Central memory CD8-positive, alpha-beta T cell (primary cell): Measurements from ENCODE around the gene MS4A10.

Source experiments
- ATAC-seq: fragments of 150-1000 bp; cut with Tn5 transposase; replicated peaks from 2 replicates; pipeline ENCODE4 v1.10.0; 2022; ENCODE audit warnings: mild to moderate bottlenecking, moderate FRiP score, moderate number of reproducible peaks; ENCODE audit not compliant: poor library complexity, severe bottlenecking; ENCODE audit errors: extremely low read depth
- DNase-seq, 2 donors: peaks; one replicate each; pipeline ENCODE4 v3.0.0; 2021; ENCODE audit warnings: low spot score in 2 of 2
- H3K27ac Mint-ChIP-seq: one replicate; pipeline ENCODE4 v1.8.0; 2022; ENCODE audit warnings: low read depth, mild to moderate bottlenecking, moderate library complexity, mixed read lengths
- H3K27me3 Mint-ChIP-seq: one replicate; pipeline ENCODE4 v1.8.0; 2022; ENCODE audit warnings: mixed read lengths
- H3K36me3 Mint-ChIP-seq: one replicate; pipeline ENCODE4 v1.8.0; 2022; ENCODE audit warnings: mild to moderate bottlenecking, moderate library complexity, mixed read lengths; ENCODE audit not compliant: insufficient read depth
- H3K4me1 Mint-ChIP-seq: one replicate; pipeline ENCODE4 v1.8.0; 2022; ENCODE audit warnings: mixed read lengths
- H3K4me3 Mint-ChIP-seq: one replicate; pipeline ENCODE4 v1.8.0; 2022; ENCODE audit warnings: mild to moderate bottlenecking, moderate library complexity, mixed read lengths
- H3K9me3 Mint-ChIP-seq: one replicate; pipeline ENCODE4 v1.8.0; 2022; ENCODE audit warnings: mixed read lengths

Gene MS4A10

DNA sequence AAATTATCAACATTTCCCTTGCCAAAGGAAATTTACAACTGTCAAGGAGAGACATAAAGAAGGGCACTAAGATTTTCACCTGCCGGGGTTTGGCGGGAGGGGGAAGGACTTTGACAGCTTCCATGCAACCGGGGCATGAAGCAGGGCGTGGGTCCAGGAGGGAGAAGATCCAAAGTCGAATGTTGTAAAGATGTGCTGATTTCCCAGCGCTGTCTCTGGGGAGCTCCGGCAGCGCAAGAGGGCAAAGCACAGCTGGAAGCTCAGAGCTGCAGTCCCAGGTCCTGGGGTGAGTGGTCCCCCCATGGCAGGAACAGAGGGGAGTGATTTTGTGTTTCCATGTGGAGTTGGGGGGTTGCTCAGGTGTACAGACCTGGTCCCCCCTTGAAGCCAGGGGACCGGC, at the start of gene MS4A10:
Gene MS4A10, plus strand, starts transcription at position 198 of the 400 bp plus-strand sequence. CDS start 5,003 bp downstream, outside the sequence.
- H3K27ac Mint-ChIP-seq, result no peak within 1 kb of the TSS
- no peaks in the 10 kb centered on the region for H3K9me3 Mint-ChIP-seq
- H3K27me3 Mint-ChIP-seq, result no peaks in the 10 kb centered on the region
- ATAC-seq (no peak), DNase-seq (no peak)
- H3K4me1 Mint-ChIP-seq, result no peaks in the 10 kb centered on the region
- no peaks in the 10 kb centered on the region for H3K36me3 Mint-ChIP-seq
- H3K4me3 Mint-ChIP-seq, result no peak within 1 kb of the TSS

DNA sequence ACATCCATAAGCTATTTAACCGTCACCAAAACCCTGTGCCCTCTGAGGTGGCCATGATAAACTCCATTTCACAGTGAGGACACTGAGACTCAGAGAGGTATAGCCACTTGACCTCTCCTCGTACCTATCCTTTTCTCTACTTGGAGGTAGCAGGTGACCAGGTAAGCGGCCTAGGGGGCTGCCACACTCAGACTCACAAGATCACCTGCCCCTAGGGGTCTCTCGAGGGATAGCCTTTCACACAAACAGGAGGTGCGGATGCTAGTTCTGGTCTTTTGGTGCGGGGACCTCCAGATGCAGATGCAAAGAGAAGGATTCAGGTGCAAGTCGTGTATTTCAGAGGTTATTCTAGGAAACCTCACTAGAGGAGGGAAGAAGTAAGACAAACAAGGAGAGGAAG, 46.0 kb upstream of the MS4A10 start:
- DNase-seq, result no peak
- no peaks in the 10 kb centered on the region for H3K9me3 Mint-ChIP-seq
- no peaks in the 10 kb centered on the region for H3K4me1 Mint-ChIP-seq
- H3K36me3 Mint-ChIP-seq, result no peaks in the 10 kb centered on the region
- no peak overlapping the region for H3K4me3 Mint-ChIP-seq
- peaks cover 46% of the 10 kb centered on the region for H3K27me3 Mint-ChIP-seq
- H3K27ac Mint-ChIP-seq, result no peak overlapping the region
- no peak for ATAC-seq

DNA sequence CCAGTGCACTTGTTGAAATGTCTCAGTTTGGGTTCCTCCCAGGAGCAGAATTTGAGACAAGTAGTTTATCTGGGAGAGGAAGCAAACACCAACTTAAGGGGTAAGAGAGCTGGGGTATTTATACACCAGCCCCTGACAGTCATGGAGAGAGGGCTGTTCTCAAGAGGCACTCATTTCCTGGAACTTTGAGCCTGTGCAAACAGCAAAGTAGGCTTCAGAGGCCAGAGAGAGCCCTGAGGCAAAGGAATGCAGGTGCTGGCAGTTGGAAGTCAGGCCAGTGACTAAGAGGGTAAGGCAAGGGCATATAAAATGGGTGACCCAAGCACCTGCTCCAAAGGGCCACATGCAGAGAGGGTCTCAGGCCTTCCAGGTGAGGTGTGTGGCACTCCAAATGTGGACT, 44.6 kb upstream of the MS4A10 start:
- Mint-ChIP-seq H3K4me3 (no peak overlapping the region), H3K27ac (no peak overlapping the region), H3K27me3 (peaks cover 56% of the 10 kb centered on the region), H3K9me3 (no peaks in the 10 kb centered on the region), H3K4me1 (no peaks in the 10 kb centered on the region), H3K36me3 (no peaks in the 10 kb centered on the region)
- DNase-seq (no peak), ATAC-seq (no peak)

DNA sequence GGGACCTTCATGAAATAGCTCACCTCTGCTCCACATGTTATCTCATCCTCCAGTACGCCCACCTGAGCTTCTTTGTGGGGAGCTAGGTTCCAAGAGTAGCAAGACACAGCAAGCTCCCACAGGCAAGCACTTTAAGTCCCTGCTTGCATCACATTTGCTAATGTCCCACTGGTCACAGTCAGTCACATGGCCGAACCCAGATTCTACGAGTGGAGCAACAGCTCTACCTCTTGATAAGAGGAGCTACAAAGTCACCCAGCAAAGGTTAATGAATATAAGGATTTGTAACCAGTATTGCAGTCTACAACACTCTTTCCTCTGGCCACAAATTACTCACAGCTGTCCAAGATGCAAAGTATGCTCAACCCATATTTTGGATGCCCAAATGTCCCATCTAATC, 43.7 kb upstream of the MS4A10 start:
- ATAC-seq, result no peak
- no peaks in the 10 kb centered on the region for H3K9me3 Mint-ChIP-seq
- peaks cover 53% of the 10 kb centered on the region for H3K27me3 Mint-ChIP-seq
- no peak overlapping the region for H3K27ac Mint-ChIP-seq
- no peaks in the 10 kb centered on the region for H3K36me3 Mint-ChIP-seq
- H3K4me3 Mint-ChIP-seq, result no peak overlapping the region
- DNase-seq, result no peak
- H3K4me1 Mint-ChIP-seq, result no peaks in the 10 kb centered on the region

DNA sequence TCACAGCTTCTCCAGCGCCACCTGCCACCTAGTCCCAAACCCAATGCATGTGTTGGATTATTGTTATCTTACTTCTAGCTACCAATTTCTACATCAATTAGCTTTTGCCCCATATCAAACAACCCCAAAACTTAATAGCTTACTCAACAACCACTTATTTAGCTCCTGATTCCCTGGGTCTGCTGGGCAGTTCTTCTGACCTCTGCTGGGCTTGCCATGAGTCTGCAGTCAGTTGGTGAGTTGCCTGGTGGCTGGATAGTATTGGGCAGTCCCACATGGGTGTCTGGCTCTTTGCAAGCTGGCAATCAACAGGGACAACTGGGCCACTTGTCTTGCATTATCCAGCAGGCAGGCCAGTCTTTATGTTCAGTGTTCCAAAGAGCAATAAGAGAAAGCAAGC, 42.1 kb upstream of the MS4A10 start:
- Mint-ChIP-seq H3K36me3 (no peaks in the 10 kb centered on the region), H3K27me3 (peaks cover 38% of the 10 kb centered on the region)

DNA sequence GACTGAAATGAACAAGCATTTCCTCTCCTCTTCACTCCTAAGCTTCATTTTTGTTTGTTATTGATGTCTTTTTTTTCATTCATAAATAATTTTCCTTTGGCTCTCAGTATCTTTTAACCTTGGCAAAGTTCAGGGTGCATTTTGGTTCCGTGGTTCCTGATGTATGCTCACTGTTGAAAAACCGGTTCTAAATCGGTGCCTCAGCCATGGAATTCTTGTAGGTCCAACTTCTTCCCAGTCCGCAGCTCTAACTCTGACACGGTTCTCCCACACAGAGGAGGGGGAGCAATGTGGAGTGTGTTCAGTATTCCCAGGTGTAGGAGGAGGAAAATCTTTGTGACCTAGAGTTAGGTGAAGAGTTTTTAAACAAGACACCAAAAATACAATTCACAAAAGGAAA, 41.0 kb upstream of the MS4A10 start:
- H3K4me1 Mint-ChIP-seq, result no peaks in the 10 kb centered on the region
- peaks cover 33% of the 10 kb centered on the region for H3K27me3 Mint-ChIP-seq
- H3K36me3 Mint-ChIP-seq, result no peaks in the 10 kb centered on the region
- ATAC-seq (no peak), DNase-seq (no peak)
- no peaks in the 10 kb centered on the region for H3K9me3 Mint-ChIP-seq
- H3K4me3 Mint-ChIP-seq, result no peak overlapping the region
- no peak overlapping the region for H3K27ac Mint-ChIP-seq

More for the DNA sequence above, 42.1 kb upstream of the MS4A10 start:
- no peak overlapping the region for H3K4me3 Mint-ChIP-seq
- no peak overlapping the region for H3K27ac Mint-ChIP-seq
- H3K9me3 Mint-ChIP-seq, result no peaks in the 10 kb centered on the region
- no peak for DNase-seq
- ATAC-seq, result no peak
- no peaks in the 10 kb centered on the region for H3K4me1 Mint-ChIP-seq

DNA sequence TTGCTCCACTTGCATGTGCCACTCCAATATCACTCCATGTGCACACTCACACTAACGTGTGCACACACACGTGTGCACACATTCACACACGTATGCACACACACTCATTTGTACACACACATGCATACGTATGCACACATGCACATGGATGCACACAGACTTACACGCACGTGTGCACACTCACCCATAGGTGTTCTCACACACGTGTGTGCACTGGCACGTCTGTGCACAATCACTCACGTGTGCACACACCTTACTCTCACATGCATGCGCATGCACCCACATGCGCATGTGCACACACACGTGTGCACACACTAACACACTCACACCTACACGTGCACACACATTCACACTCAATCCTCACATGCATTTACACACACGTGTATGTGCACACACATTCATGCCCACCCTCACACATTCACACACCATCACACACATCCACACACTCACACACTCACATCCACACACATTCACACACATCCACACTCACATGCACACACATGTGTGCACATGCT, 37.7 kb upstream of the MS4A10 start:
- Mint-ChIP-seq H3K9me3 (no peaks in the 10 kb centered on the region), H3K27ac (no peak overlapping the region), H3K4me1 (no peaks in the 10 kb centered on the region), H3K36me3 (no peaks in the 10 kb centered on the region), H3K27me3 (peaks cover 56% of the 10 kb centered on the region), H3K4me3 (no peak overlapping the region)
- ATAC-seq (no peak), DNase-seq (no peak)

DNA sequence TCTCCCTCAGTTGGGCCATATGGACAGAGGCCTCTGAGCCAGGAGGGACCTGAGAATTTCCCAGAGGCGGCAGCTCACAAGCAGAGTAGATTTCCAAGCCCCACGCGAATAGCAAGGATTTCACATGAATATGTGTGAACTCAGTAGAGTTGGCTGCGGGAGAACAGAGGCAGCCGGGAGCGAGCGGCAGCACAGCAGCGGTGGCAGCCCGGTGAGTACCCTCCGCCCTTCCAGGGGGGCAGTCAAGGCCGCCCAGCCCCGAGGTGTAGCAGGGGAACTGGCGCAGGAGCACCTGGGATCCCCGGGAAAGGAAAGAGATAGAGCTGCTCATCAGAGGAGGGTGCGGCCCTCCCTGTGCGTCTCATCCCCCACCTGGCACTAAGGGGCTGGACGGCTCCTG, 36.9 kb upstream of the MS4A10 start:
- Mint-ChIP-seq H3K9me3 (no peaks in the 10 kb centered on the region), H3K36me3 (no peaks in the 10 kb centered on the region), H3K4me1 (no peaks in the 10 kb centered on the region), H3K4me3 (no peak overlapping the region), H3K27me3 (peaks cover 64% of the 10 kb centered on the region), H3K27ac (no peak overlapping the region)
- DNase-seq (no peak), ATAC-seq (no peak)

DNA sequence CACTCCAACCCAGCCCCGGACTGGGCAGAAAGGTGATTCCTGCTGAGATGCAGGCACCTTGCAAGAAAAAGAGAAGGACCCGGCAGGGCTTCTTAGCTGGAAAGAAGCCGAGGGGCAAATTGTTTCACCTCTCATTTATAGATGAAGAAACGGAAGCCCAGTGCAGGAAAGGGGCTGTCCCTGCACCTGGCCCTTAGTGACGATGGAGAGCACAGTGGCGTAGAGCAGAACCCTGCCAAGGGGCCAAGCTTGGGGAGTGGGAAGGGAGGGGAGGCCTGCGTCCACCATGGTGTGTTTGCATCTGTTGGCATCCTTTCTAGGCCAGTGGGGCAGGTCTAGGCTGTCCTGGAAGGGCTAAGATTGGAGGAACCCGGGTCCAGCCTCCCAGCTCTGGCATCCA, 36.3 kb upstream of the MS4A10 start:
- Mint-ChIP-seq H3K9me3 (no peaks in the 10 kb centered on the region), H3K4me1 (no peaks in the 10 kb centered on the region), H3K4me3 (no peak overlapping the region), H3K27ac (no peak overlapping the region), H3K27me3 (peaks cover 66% of the 10 kb centered on the region), H3K36me3 (no peaks in the 10 kb centered on the region)
- DNase-seq (no peak), ATAC-seq (no peak)

DNA sequence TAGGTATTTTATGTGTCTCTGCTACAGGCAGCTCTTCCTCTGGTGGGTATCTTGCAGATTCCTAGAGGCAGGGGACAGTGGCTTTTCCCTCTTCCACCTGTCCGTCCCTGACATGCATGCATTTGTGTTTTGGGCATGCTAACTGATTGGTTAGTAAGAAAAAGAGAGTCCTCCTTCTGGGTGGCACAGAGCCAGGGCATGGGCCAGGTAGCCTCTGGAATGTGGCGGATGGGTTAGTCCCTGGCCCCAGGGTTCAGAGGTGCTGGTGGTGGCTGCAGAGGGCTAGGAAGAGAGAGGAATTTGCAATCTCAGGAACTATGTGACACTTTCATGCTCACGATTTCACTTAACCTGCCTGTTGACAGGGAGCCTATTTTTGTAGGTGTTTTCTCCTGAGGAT, 34.2 kb upstream of the MS4A10 start:
- H3K9me3 Mint-ChIP-seq, result no peaks in the 10 kb centered on the region
- no peak overlapping the region for H3K27ac Mint-ChIP-seq
- ATAC-seq, result no peak
- H3K36me3 Mint-ChIP-seq, result no peaks in the 10 kb centered on the region
- H3K4me1 Mint-ChIP-seq, result no peaks in the 10 kb centered on the region
- no peak overlapping the region for H3K4me3 Mint-ChIP-seq
- H3K27me3 Mint-ChIP-seq, result peaks cover 49% of the 10 kb centered on the region
- no peak for DNase-seq

DNA sequence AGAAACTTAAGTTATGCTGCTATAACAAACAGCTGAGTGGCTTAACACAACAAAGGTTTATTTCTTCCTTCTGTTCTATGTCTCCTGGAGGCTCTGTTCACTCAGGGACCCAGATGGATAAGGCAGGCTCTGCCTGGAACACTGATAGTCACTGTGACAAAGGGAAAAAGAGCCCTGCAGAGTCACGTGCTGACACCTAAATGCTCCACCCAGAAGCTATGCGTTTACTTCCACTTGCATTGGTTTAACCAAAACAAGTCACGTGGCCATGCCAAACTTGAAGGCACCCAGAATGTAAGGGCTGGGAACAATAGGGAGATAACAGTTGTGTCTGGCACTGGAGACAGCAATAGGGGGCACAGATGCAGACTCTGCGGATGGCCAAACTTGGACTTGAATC, 31.8 kb upstream of the MS4A10 start:
- Mint-ChIP-seq H3K4me1 (no peaks in the 10 kb centered on the region), H3K27ac (no peak overlapping the region), H3K27me3 (peaks cover 71% of the 10 kb centered on the region), H3K4me3 (no peak overlapping the region), H3K36me3 (no peaks in the 10 kb centered on the region), H3K9me3 (no peaks in the 10 kb centered on the region)
- ATAC-seq (no peak), DNase-seq (no peak)

DNA sequence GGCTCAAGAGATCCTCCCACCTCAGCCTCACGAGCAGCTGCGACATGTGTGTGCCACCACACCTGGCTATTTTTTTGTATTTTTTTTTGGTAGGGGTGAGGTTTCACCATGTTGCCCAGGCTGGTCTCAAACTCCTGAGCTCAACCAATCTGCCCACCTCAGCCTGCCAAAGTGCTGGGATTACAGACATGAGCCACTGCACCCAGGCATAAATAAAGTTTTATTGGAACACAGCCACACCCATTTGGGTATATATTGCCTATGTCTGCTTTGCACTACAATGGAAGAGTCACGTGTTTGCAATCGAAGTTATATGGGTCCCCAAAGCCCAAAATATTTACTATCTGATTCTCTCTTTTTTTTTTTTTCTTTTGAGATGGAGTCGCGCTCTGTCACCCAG, 30.2 kb upstream of the MS4A10 start:
- Mint-ChIP-seq H3K4me3 (no peak overlapping the region), H3K27me3 (peaks cover 74% of the 10 kb centered on the region), H3K4me1 (no peaks in the 10 kb centered on the region), H3K27ac (no peak overlapping the region), H3K9me3 (no peaks in the 10 kb centered on the region), H3K36me3 (no peaks in the 10 kb centered on the region)
- DNase-seq, result no peak
- ATAC-seq, result no peak

DNA sequence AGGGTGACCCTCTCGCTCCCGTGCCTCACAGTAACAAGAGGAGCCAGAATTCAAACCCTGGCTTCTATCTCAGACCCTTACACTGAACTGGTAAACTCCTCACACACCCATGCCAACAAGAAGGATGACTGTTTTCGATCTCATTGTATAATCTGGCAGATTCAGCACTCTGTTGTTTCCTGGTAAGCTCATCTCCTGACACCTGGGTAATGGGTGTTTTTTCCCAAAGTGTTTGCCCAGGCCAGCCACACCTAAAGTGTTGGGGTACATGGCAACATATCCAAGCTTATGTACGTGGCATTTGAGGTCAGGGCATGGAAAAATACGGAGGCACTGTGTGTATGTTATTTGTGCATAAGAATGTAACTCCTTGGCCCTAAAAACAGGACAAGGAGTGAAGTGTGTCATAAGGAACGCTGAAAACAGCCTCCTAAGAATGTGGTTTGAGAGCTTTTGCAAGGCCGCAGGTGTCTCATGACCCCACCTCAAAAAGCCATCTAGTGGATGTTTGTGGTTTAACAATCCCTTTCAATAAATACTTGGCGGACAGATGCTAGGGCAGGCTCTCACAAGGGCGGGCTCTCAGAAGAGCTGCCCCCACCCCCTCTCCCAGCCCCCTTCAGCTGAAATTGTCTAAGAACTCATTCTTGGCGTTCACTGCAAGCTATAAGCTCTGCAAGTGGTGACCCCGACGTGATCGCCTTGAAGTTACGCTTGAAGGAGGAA, 28.7 kb upstream of the MS4A10 start, which contains the start of gene MS4A15:
Gene MS4A15, plus strand, starts transcription at position 561 of the 726 bp plus-strand sequence. CDS start 6,867 bp downstream, outside the sequence.
- Mint-ChIP-seq H3K36me3 (no peaks in the 10 kb centered on the region), H3K4me3 (no peak within 1 kb of the TSS), H3K27me3 (peaks cover 76% of the 10 kb centered on the region), H3K4me1 (no peaks in the 10 kb centered on the region), H3K9me3 (no peaks in the 10 kb centered on the region), H3K27ac (no peak within 1 kb of the TSS)
- ATAC-seq, result no peak
- no peak for DNase-seq
